K562 (cell line): Measurements from ENCODE around the gene KAT6B. TPM values are rescaled to one million over a fixed set of nuclear protein-coding genes. Genes with fewer than 3 reads are reported as not detected.

Experiments used
- ARID1B ChIP-seq: fragments of 450-650 bp; IDR thresholded peaks from 2 replicates; pipeline ENCODE4 v1.6.1; 2016; ENCODE audit warnings: antibody characterized with exemption, mild to moderate bottlenecking, inconsistent platforms
- CBFA2T2 ChIP-seq: fragments of 450-650 bp; conservative IDR thresholded peaks from 2 replicates; pipeline ENCODE4 v1.6.1; 2017; ENCODE audit warnings: mild to moderate bottlenecking
- DDX20 ChIP-seq: fragments of 450-650 bp; IDR thresholded peaks from 2 replicates; pipeline ENCODE4 v1.6.1; 2016; ENCODE audit warnings: missing genetic modification characterization, low read depth, mild to moderate bottlenecking, missing compliant biosample characterization, moderate library complexity
- HDGF ChIP-seq: fragments of 450-650 bp; IDR thresholded peaks from 2 replicates; pipeline ENCODE4 v1.6.1; 2016
- JUND ChIP-seq, 2 experiments: IDR thresholded peaks; 2 replicates in 1 of 2; 3 replicates in 1 of 2; pipeline ENCODE4 v1.6.1; 2011; ENCODE audit warnings: borderline replicate concordance in 2 of 2, low read depth in 2 of 2, low read length in 2 of 2, improper control_type of control experiment in 1 of 2, missing biosample characterization in 1 of 2, missing genetic modification characterization in 1 of 2, missing genetic modification reagents in 1 of 2
- KAT8 ChIP-seq: fragments of 450-650 bp; IDR thresholded peaks from 2 replicates; pipeline ENCODE4 v1.6.1; 2016; ENCODE audit warnings: low read depth, mild to moderate bottlenecking
- LEF1 ChIP-seq: fragments of 450-650 bp; IDR thresholded peaks from 2 replicates; pipeline ENCODE4 v1.6.1; 2016; ENCODE audit warnings: mild to moderate bottlenecking
- NFATC3 ChIP-seq: fragments of 450-650 bp; IDR thresholded peaks from 2 replicates; pipeline ENCODE4 v1.6.1; 2017; ENCODE audit warnings: mild to moderate bottlenecking
- PCBP2 ChIP-seq: fragments of 200-400 bp; formaldehyde crosslinking; IDR thresholded peaks from 2 replicates; pipeline ENCODE4 v1.6.1; 2018; ENCODE audit warnings: low read length, low read depth, mild to moderate bottlenecking, moderate library complexity; ENCODE audit not compliant: poor library complexity, severe bottlenecking
- TAL1 ChIP-seq: fragments of 450-650 bp; IDR thresholded peaks from 2 replicates; pipeline ENCODE4 v1.6.1; 2016; ENCODE audit warnings: mild to moderate bottlenecking
- TRIM28 ChIP-seq: fragments of 450-650 bp; IDR thresholded peaks from 2 replicates; pipeline ENCODE4 v1.6.1; 2017
- ZFX ChIP-seq: sonication (generic); formaldehyde crosslinking; IDR thresholded peaks from 2 replicates; pipeline ENCODE4 v1.8.0; 2022; ENCODE audit warnings: mild to moderate bottlenecking, missing genetic modification reagents, moderate library complexity
- ZNF41 ChIP-seq: fragments of 250-450 bp; sonication (Bioruptor Pico); conservative IDR thresholded peaks from 2 replicates; pipeline ENCODE4 v1.4.0; 2020; ENCODE audit warnings: mild to moderate bottlenecking
- polyA plus RNA-seq, 8 experiments: library from polyadenylated mRNA; depleted of rRNA in 4 of 8; stranded (reverse) in 5 of 8; unstranded in 3 of 8; fragments of >200 nt; fragmentation: Nextera tagmentation in 2 of 8; fragmentation: Illumina TruSeq in 1 of 8; extraction: Ambion mirVana in 2 of 8; extraction: Trizol in 1 of 8; gene quantifications; 2 replicates each; pipeline versions ENCODE4 v1.2.1 to v1.2.3, GENCODE V29; 2011 to 2014; ENCODE audit warnings: inconsistent platforms in 1 of 8, missing spikeins in 1 of 8
- total RNA-seq, 7 experiments: library from RNA; depleted of rRNA in 6 of 7; stranded (reverse); fragments of >200 nt in 6 of 7; fragmentation: Illumina TruSeq in 2 of 7; extraction: Trizol in 2 of 7; gene quantifications; 2 replicates each; pipeline versions ENCODE4 v1.2.1 to v1.2.3, GENCODE V29; 2011 to 2021; ENCODE audit warnings: low replicate concordance in 1 of 7
- TF ChIP-seq, protein P1 (sequence below): fragments of 450-650 bp; formaldehyde crosslinking; IDR thresholded peaks from 2 replicates; pipeline ENCODE4 v1.4.0; 2020; ENCODE audit warnings: mild to moderate bottlenecking, moderate library complexity
- TF ChIP-seq, protein P2 (sequence below): fragments of 450-650 bp; IDR thresholded peaks from 2 replicates; pipeline ENCODE4 v1.6.1; 2016; ENCODE audit warnings: antibody characterized with exemption
- TF ChIP-seq, protein P3 (sequence below), 2 experiments: IDR thresholded peaks; 2 replicates each; pipeline ENCODE4 v1.6.1; 2012; ENCODE audit warnings: improper control_type of control experiment in 2 of 2, low read depth in 2 of 2, low read length in 2 of 2, borderline replicate concordance in 1 of 2
- TF ChIP-seq, protein P4 (sequence below): conservative IDR thresholded peaks from 2 replicates; pipeline ENCODE4 v1.6.1; 2011; ENCODE audit warnings: low read depth, mild to moderate bottlenecking, low read length; ENCODE audit not compliant: control insufficient read depth
- TF ChIP-seq, protein P5 (sequence below): sonication (generic); formaldehyde crosslinking; IDR thresholded peaks from 2 replicates; pipeline ENCODE4 v1.8.0; 2022; ENCODE audit warnings: missing genetic modification reagents, mild to moderate bottlenecking, moderate library complexity, borderline replicate concordance
- TF ChIP-seq, protein P6 (sequence below), 2 experiments: IDR thresholded peaks; 2 replicates each; pipeline ENCODE4 v1.6.1; 2011; ENCODE audit warnings: borderline replicate concordance in 1 of 2, control low read depth in 1 of 2, low read depth in 1 of 2, low read length in 1 of 2, mild to moderate bottlenecking in 1 of 2, mixed read lengths in 1 of 2, moderate library complexity in 1 of 2; ENCODE audit not compliant: insufficient read depth in 1 of 2, insufficient read length in 1 of 2, poor library complexity in 1 of 2, severe bottlenecking in 1 of 2; ENCODE audit errors: extremely low read depth in 1 of 2

KAT6B gene
- total and polyA plus RNA-seq, 9 of the 15 experiments (the other 6 are each of a cell fraction or from before 2014, with no cell fraction given) = 1.4 to 9.2 (median 6.8) TPM

DNA sequence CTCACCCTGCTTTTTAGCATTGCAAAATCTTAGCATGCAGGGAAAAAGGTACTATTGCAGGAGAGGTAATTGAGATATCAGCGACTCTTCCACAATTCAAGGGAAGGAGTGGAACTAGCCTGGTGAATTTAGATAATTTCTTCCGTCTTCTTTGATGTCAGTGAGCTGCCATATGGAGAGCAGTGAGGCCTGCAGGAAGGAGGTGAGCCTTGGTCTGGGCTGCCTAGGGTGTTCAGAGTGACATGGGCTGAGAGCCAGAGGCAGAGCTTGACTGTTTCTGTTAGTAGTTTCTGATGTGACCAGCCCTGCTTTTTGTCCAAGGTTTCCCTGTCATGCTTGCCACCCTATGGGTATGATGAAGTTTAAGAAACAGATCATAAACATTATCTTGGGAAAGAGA lies 28.6 kb downstream of the KAT6B start (continued):
- TF ChIP-seq, protein P1, sequence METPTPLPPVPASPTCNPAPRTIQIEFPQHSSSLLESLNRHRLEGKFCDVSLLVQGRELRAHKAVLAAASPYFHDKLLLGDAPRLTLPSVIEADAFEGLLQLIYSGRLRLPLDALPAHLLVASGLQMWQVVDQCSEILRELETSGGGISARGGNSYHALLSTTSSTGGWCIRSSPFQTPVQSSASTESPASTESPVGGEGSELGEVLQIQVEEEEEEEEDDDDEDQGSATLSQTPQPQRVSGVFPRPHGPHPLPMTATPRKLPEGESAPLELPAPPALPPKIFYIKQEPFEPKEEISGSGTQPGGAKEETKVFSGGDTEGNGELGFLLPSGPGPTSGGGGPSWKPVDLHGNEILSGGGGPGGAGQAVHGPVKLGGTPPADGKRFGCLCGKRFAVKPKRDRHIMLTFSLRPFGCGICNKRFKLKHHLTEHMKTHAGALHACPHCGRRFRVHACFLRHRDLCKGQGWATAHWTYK = 0 out of 2 replicates have a peak, but pooled peaks have one; percentile 41
- TF ChIP-seq, protein P2, sequence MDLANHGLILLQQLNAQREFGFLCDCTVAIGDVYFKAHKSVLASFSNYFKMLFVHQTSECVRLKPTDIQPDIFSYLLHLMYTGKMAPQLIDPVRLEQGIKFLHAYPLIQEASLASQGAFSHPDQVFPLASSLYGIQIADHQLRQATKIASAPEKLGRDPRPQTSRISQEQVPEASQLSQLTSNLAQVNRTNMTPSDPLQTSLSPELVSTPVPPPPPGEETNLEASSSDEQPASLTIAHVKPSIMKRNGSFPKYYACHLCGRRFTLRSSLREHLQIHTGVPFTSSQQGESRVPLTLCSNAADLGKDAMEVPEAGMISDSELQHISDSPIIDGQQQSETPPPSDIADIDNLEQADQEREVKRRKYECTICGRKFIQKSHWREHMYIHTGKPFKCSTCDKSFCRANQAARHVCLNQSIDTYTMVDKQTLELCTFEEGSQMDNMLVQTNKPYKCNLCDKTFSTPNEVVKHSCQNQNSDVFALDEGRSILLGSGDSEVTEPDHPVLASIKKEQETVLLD = no peak
- peak; percentile 51 for TF ChIP-seq CBFA2T2
- TF ChIP-seq TAL1 = peak; percentile 47
- TF ChIP-seq, protein P3, sequence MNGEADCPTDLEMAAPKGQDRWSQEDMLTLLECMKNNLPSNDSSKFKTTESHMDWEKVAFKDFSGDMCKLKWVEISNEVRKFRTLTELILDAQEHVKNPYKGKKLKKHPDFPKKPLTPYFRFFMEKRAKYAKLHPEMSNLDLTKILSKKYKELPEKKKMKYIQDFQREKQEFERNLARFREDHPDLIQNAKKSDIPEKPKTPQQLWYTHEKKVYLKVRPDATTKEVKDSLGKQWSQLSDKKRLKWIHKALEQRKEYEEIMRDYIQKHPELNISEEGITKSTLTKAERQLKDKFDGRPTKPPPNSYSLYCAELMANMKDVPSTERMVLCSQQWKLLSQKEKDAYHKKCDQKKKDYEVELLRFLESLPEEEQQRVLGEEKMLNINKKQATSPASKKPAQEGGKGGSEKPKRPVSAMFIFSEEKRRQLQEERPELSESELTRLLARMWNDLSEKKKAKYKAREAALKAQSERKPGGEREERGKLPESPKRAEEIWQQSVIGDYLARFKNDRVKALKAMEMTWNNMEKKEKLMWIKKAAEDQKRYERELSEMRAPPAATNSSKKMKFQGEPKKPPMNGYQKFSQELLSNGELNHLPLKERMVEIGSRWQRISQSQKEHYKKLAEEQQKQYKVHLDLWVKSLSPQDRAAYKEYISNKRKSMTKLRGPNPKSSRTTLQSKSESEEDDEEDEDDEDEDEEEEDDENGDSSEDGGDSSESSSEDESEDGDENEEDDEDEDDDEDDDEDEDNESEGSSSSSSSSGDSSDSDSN (IDR thresholded peaks at IDR 0.05; ENCODE audit: borderline replicate concordance in 1 of 2, low read depth in 2 of 2, low read length in 2 of 2) = 0 out of 4 replicates have a peak, but pooled peaks of 1 of the 2 experiments have one; percentile 67
- 0 out of 2 replicates have a peak, but pooled peaks have one; percentile 13 for TF ChIP-seq NFATC3
- TF ChIP-seq ZFX (CRISPR knock-in tag) = peak; percentile 75
- no peak for TF ChIP-seq DDX20 (tag)
- TF ChIP-seq PCBP2 = no peak
- TF ChIP-seq KAT8 = no peak
- TF ChIP-seq, protein P4, sequence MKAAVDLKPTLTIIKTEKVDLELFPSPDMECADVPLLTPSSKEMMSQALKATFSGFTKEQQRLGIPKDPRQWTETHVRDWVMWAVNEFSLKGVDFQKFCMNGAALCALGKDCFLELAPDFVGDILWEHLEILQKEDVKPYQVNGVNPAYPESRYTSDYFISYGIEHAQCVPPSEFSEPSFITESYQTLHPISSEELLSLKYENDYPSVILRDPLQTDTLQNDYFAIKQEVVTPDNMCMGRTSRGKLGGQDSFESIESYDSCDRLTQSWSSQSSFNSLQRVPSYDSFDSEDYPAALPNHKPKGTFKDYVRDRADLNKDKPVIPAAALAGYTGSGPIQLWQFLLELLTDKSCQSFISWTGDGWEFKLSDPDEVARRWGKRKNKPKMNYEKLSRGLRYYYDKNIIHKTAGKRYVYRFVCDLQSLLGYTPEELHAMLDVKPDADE = no peak
- TF ChIP-seq, protein P5, sequence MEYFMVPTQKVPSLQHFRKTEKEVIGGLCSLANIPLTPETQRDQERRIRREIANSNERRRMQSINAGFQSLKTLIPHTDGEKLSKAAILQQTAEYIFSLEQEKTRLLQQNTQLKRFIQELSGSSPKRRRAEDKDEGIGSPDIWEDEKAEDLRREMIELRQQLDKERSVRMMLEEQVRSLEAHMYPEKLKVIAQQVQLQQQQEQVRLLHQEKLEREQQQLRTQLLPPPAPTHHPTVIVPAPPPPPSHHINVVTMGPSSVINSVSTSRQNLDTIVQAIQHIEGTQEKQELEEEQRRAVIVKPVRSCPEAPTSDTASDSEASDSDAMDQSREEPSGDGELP (CRISPR knock-in tag) = 0 out of 2 replicates have a peak, but pooled peaks have one; percentile 23
- TF ChIP-seq, protein P6, sequence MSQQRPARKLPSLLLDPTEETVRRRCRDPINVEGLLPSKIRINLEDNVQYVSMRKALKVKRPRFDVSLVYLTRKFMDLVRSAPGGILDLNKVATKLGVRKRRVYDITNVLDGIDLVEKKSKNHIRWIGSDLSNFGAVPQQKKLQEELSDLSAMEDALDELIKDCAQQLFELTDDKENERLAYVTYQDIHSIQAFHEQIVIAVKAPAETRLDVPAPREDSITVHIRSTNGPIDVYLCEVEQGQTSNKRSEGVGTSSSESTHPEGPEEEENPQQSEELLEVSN (IDR thresholded peaks at IDR 0.05; ENCODE audit: borderline replicate concordance in 1 of 2, extremely low read depth in 1 of 2, insufficient read depth in 1 of 2, insufficient read length in 1 of 2, low read depth in 1 of 2, low read length in 1 of 2, poor library complexity in 1 of 2, severe bottlenecking in 1 of 2) = no peak
- peak; percentile 71; the same call in 1 of the 2 replicates for TF ChIP-seq LEF1
- TF ChIP-seq ZNF41 (CRISPR knock-in tag) = peak; percentile 43; the same call in 1 of the 2 replicates
- TF ChIP-seq HDGF = peak; percentile 55; the same call in 1 of the 2 replicates
- peak; percentile 69 for TF ChIP-seq ARID1B
- TF ChIP-seq TRIM28 = no peak
- no peak for TF ChIP-seq JUND (IDR thresholded peaks at IDR 0.05; ENCODE audit: borderline replicate concordance, low read depth, low read length)
- 0 out of 3 replicates have a peak, but pooled peaks have one; percentile 16 for TF ChIP-seq JUND (tag; IDR thresholded peaks at IDR 0.05; ENCODE audit: borderline replicate concordance, low read depth, low read length)
